ENCODE data around the gene TMC3. TPM values are rescaled to one million over a fixed set of nuclear protein-coding genes. Genes with fewer than 3 reads are reported as not detected.

TMC3 gene
- total RNA-seq, 1 experiment from 2014 or later = not detected

DNA sequence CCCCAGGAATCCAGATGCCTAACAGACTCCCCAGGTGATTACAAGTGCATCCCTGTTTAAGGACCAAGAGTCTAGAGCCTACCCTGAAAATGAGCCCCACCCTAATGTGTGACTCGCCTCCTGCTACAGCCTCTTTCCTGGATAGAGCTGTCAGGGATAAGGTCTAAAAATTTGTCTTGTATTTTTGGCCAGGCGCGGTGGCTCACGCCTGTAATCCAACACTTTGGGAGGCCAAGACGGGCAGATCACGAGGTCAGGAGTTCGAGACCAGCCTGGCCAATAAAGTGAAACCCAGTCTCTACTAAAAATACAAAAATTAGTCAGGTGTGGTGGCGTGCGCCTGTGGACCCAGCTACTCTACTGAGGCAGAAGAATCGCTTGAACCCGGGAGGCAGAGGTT, 11.2 kb downstream of the TMC3 start:
- CTCF ChIA-PET = interaction anchor here (0.6 kb wide), 1 partner anchor 88 kb away, joined by 3 read pairs; no protein-coding TSS in a partner anchor
- no peak for DNase-seq
- H3K27ac Mint-ChIP-seq (ENCODE audit: unreplicated experiment) = no peak overlapping the region
- TF ChIP-seq, protein P1, sequence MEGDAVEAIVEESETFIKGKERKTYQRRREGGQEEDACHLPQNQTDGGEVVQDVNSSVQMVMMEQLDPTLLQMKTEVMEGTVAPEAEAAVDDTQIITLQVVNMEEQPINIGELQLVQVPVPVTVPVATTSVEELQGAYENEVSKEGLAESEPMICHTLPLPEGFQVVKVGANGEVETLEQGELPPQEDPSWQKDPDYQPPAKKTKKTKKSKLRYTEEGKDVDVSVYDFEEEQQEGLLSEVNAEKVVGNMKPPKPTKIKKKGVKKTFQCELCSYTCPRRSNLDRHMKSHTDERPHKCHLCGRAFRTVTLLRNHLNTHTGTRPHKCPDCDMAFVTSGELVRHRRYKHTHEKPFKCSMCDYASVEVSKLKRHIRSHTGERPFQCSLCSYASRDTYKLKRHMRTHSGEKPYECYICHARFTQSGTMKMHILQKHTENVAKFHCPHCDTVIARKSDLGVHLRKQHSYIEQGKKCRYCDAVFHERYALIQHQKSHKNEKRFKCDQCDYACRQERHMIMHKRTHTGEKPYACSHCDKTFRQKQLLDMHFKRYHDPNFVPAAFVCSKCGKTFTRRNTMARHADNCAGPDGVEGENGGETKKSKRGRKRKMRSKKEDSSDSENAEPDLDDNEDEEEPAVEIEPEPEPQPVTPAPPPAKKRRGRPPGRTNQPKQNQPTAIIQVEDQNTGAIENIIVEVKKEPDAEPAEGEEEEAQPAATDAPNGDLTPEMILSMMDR (IDR thresholded peaks at IDR 0.05; ENCODE audit: insufficient read depth in 1 of 2, low read depth in 1 of 2, low read length in 1 of 2, severe bottlenecking in 1 of 2, unreplicated experiment in 1 of 2) = no peak
- no peak overlapping the region for H3K4me3 Mint-ChIP-seq (ENCODE audit: unreplicated experiment)
- peaks cover 2% of the 10 kb centered on the region for H3K27me3 Mint-ChIP-seq (ENCODE audit: insufficient read depth, unreplicated experiment)
- Histone ChIP-seq H3K27me3 (replicated peaks; ENCODE audit: control insufficient read depth, insufficient read depth, low read length) (no peaks in the 10 kb centered on the region), H3K9me3 (no peaks in the 10 kb centered on the region), H3K4me1 (no peaks in the 10 kb centered on the region), H3K4me3 (ENCODE audit: low read depth, low read length) (no peak overlapping the region), H3K36me3 (ENCODE audit: control insufficient read depth, insufficient read depth, low read length) (no peaks in the 10 kb centered on the region)
- no peaks in the 10 kb centered on the region for H3K36me3 Mint-ChIP-seq (ENCODE audit: insufficient read depth, unreplicated experiment)
- BruUV-seq (replicated peaks) = no TSS peak
- POLR2A ChIA-PET = no interaction called here
- no peaks in the 10 kb centered on the region for H3K9me3 Mint-ChIP-seq (ENCODE audit: unreplicated experiment)
- intact Hi-C loops (cut with micrococcal nuclease; ENCODE audit: unreplicated experiment) = no loop called here
- no peaks in the 10 kb centered on the region for H3K4me1 Mint-ChIP-seq (ENCODE audit: low read depth, unreplicated experiment)

DNA sequence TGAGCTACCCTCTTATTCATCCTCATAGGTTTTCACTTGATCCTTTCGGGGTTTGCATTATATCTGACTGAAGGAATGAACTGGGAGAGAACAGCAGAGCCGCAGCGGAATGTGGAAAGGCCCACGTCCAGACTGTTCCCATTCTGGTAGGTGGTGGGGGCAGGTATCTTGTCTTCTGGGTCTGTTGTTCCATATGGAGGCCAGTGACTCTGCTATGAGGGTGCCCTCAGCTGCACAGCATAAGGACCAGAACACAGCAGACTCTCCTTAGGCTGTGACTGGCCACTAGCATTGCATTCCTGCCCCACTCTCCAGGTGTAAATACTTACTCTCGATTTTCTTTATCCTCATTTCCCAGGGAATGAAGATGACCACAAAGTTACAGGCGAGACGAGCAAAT, 12.1 kb downstream of the TMC3 start:
- peaks cover 2% of the 10 kb centered on the region for H3K27me3 Mint-ChIP-seq (ENCODE audit: insufficient read depth, unreplicated experiment)
- H3K27ac Mint-ChIP-seq (ENCODE audit: unreplicated experiment) = no peak overlapping the region
- POLR2A ChIA-PET = no interaction called here
- H3K4me1 ChIP-seq = no peaks in the 10 kb centered on the region
- H3K36me3 Mint-ChIP-seq (ENCODE audit: insufficient read depth, unreplicated experiment) = no peaks in the 10 kb centered on the region
- H3K4me1 Mint-ChIP-seq (ENCODE audit: low read depth, unreplicated experiment) = no peaks in the 10 kb centered on the region
- TF ChIP-seq, protein P1 (IDR thresholded peaks at IDR 0.05; ENCODE audit: insufficient read depth in 1 of 2, low read depth in 1 of 2, low read length in 1 of 2, severe bottlenecking in 1 of 2, unreplicated experiment in 1 of 2) = no peak
- CTCF ChIA-PET = no interaction called here
- intact Hi-C loops (cut with micrococcal nuclease; ENCODE audit: unreplicated experiment) = no loop called here
- no peaks in the 10 kb centered on the region for H3K27me3 ChIP-seq (replicated peaks; ENCODE audit: control insufficient read depth, insufficient read depth, low read length)
- H3K4me3 ChIP-seq (ENCODE audit: low read depth, low read length) = no peak overlapping the region
- no TSS peak for BruUV-seq (replicated peaks)
- H3K9me3 ChIP-seq = no peaks in the 10 kb centered on the region
- H3K4me3 Mint-ChIP-seq (ENCODE audit: unreplicated experiment) = no peak overlapping the region
- DNase-seq = no peak
- H3K36me3 ChIP-seq (ENCODE audit: control insufficient read depth, insufficient read depth, low read length) = no peaks in the 10 kb centered on the region
- no peaks in the 10 kb centered on the region for H3K9me3 Mint-ChIP-seq (ENCODE audit: unreplicated experiment)

DNA sequence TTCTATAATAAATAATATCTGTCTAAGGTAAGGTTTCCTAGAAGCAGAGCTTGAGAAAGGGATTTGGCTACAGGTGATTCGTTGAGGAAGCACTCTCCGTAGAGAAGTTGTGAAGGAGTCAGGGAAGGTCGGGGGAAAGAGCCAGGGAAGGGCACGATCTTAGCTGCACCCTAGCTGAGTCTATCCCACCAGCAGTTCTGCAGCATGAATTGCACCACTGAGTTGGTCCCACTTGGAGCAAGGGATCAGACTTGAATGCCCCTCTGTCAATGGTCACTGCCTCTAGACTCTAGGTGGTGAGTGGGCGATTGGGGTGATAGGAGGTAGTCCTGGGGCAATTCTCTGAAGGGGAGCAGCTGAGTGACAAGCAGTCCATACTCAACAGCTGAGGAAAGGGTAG, 13.5 kb downstream of the TMC3 start:
- Mint-ChIP-seq H3K27me3 (ENCODE audit: insufficient read depth, unreplicated experiment) (peaks cover 3% of the 10 kb centered on the region), H3K4me1 (ENCODE audit: low read depth, unreplicated experiment) (no peaks in the 10 kb centered on the region), H3K36me3 (ENCODE audit: insufficient read depth, unreplicated experiment) (no peaks in the 10 kb centered on the region), H3K27ac (ENCODE audit: unreplicated experiment) (no peak overlapping the region), H3K9me3 (ENCODE audit: unreplicated experiment) (no peaks in the 10 kb centered on the region), H3K4me3 (ENCODE audit: unreplicated experiment) (no peak overlapping the region)
- no TSS peak for BruUV-seq (replicated peaks)
- no peaks in the 10 kb centered on the region for H3K27me3 ChIP-seq (replicated peaks; ENCODE audit: control insufficient read depth, insufficient read depth, low read length)
- H3K9me3 ChIP-seq = no peaks in the 10 kb centered on the region
- intact Hi-C loops (cut with micrococcal nuclease; ENCODE audit: unreplicated experiment) = no loop called here
- TF ChIP-seq, protein P1 (IDR thresholded peaks at IDR 0.05; ENCODE audit: insufficient read depth in 1 of 2, low read depth in 1 of 2, low read length in 1 of 2, severe bottlenecking in 1 of 2, unreplicated experiment in 1 of 2) = no peak
- DNase-seq = no peak
- H3K36me3 ChIP-seq (ENCODE audit: control insufficient read depth, insufficient read depth, low read length) = no peaks in the 10 kb centered on the region
- H3K4me3 ChIP-seq (ENCODE audit: low read depth, low read length) = no peak overlapping the region
- ChIA-PET POLR2A (no interaction called here), CTCF (no interaction called here)
- H3K4me1 ChIP-seq = no peaks in the 10 kb centered on the region
